Neural cell (in vitro differentiated cells): Measurements from ENCODE around the gene TMEFF1. TPM values are rescaled to one million over a fixed set of nuclear protein-coding genes. Genes with fewer than 3 reads are reported as not detected.
"Not testable (repeated sequence)": the region's sequence is repeated elsewhere in the genome, so short reads cannot be mapped to it uniquely, and the experiment has no call there.

ENCODE experiments used
- H2AFZ ChIP-seq: fragments of 200-600, 300-800 bp; sonication (generic), shearing (Covaris generic); 2 replicates; pipeline ENCODE4 v1.6.0; 2014; ENCODE audit warnings: low read depth, mild to moderate bottlenecking, antibody characterized with exemption, low read length, moderate library complexity
- H3F3A ChIP-seq: fragments of 200-600 bp; shearing (Covaris generic); 2 replicates; pipeline ENCODE4 v1.6.1; 2016; ENCODE audit warnings: mild to moderate bottlenecking, moderate library complexity, mixed read lengths, antibody characterized with exemption, low read length; ENCODE audit not compliant: insufficient read depth, poor library complexity, severe bottlenecking
- H3K27ac ChIP-seq: fragments of 200-600, 300-800 bp; sonication (generic), shearing (Covaris generic); 2 replicates; pipeline ENCODE4 v1.5.1; 2014; ENCODE audit warnings: mild to moderate bottlenecking, low read length, moderate library complexity
- H3K27me3 ChIP-seq: fragments of 300-800, 200-600 bp; sonication (generic), shearing (Covaris generic); 2 replicates; pipeline ENCODE4 v1.6.0; 2014; ENCODE audit warnings: mild to moderate bottlenecking, low read depth, low read length, moderate library complexity; ENCODE audit not compliant: insufficient read depth
- H3K36me3 ChIP-seq: fragments of 300-800, 200-600 bp; sonication (generic), shearing (Covaris generic); 2 replicates; pipeline ENCODE4 v1.5.1; 2014; ENCODE audit warnings: mild to moderate bottlenecking, antibody characterized with exemption, low read length, moderate library complexity; ENCODE audit not compliant: insufficient read depth
- H3K4me2 ChIP-seq: fragments of 300-800, 200-600 bp; sonication (generic), shearing (Covaris generic); 2 replicates; pipeline ENCODE4 v1.6.0; 2014; ENCODE audit warnings: mild to moderate bottlenecking, low read length
- H3K4me3 ChIP-seq: fragments of 300-800, 200-600 bp; sonication (generic), shearing (Covaris generic); 2 replicates; pipeline ENCODE4 v1.5.1; 2014; ENCODE audit warnings: mild to moderate bottlenecking, low read length, moderate library complexity
- H3K79me2 ChIP-seq: fragments of 200-600 bp; shearing (Covaris generic); replicated peaks from 2 replicates; pipeline ENCODE4 v1.6.0; 2014; ENCODE audit warnings: mild to moderate bottlenecking, low read length, moderate library complexity; ENCODE audit not compliant: insufficient read depth
- H3K9ac ChIP-seq: fragments of 300-800, 200-600 bp; sonication (generic), shearing (Covaris generic); 2 replicates; pipeline ENCODE4 v1.6.1; 2016; ENCODE audit warnings: mild to moderate bottlenecking, low read length, mixed read lengths
- H3K9me2 ChIP-seq: fragments of 200-600 bp; shearing (Covaris generic); 2 replicates; pipeline ENCODE4 v1.6.1; 2016; ENCODE audit warnings: mild to moderate bottlenecking, low read length, mixed read lengths; ENCODE audit not compliant: insufficient read depth
- H3K9me3 ChIP-seq: fragments of 200-600, 300-800 bp; sonication (generic), shearing (Covaris generic); 2 replicates; pipeline ENCODE4 v1.6.1; 2016; ENCODE audit warnings: mild to moderate bottlenecking, mixed run types, low read length, moderate library complexity, mixed read lengths
- H4K20me1 ChIP-seq: fragments of 200-600 bp; shearing (Covaris generic); 2 replicates; pipeline ENCODE4 v1.6.1; 2016; ENCODE audit warnings: mild to moderate bottlenecking, mixed run types; ENCODE audit not compliant: insufficient read depth
- CTCF ChIP-seq: fragments of 450-650 bp; IDR thresholded peaks from 2 replicates; pipeline ENCODE4 v1.5.1; 2014; ENCODE audit warnings: antibody characterized with exemption, mild to moderate bottlenecking, moderate library complexity; ENCODE audit not compliant: poor library complexity, severe bottlenecking
- EP300 ChIP-seq: fragments of 450-650 bp; conservative IDR thresholded peaks from 2 replicates; pipeline ENCODE4 v1.6.1; 2014; ENCODE audit warnings: antibody characterized with exemption, mild to moderate bottlenecking, moderate library complexity; ENCODE audit not compliant: poor library complexity, severe bottlenecking
- EZH2 ChIP-seq: fragments of 200-600, 300-800 bp; shearing (Covaris generic), sonication (generic); IDR thresholded peaks from 2 replicates; pipeline ENCODE4 v1.6.1; 2014; ENCODE audit warnings: antibody characterized with exemption, low read length, borderline replicate concordance, mild to moderate bottlenecking; ENCODE audit not compliant: insufficient read depth, poor library complexity, severe bottlenecking
- MXI1 ChIP-seq: fragments of 450-650 bp; conservative IDR thresholded peaks from 2 replicates; pipeline ENCODE4 v1.6.1; 2014; ENCODE audit warnings: antibody characterized with exemption, mild to moderate bottlenecking; ENCODE audit not compliant: poor library complexity, severe bottlenecking
- POLR2AphosphoS5 ChIP-seq: IDR thresholded peaks from 2 replicates; pipeline ENCODE4 v1.6.1; 2012
- RAD21 ChIP-seq: fragments of 450-650 bp; conservative IDR thresholded peaks from 2 replicates; pipeline ENCODE4 v1.6.1; 2014; ENCODE audit warnings: antibody characterized with exemption, mild to moderate bottlenecking, moderate library complexity
- REST ChIP-seq: IDR thresholded peaks from 2 replicates; pipeline ENCODE4 v1.6.1; 2012; ENCODE audit warnings: borderline replicate concordance
- SMC3 ChIP-seq: fragments of 450-650 bp; conservative IDR thresholded peaks from 2 replicates; pipeline ENCODE4 v1.6.1; 2014; ENCODE audit warnings: antibody characterized with exemption, mild to moderate bottlenecking, moderate library complexity; ENCODE audit not compliant: poor library complexity
- TAF1 ChIP-seq: IDR thresholded peaks from 2 replicates; pipeline ENCODE4 v1.6.1; 2012; ENCODE audit warnings: low read depth
- polyA plus RNA-seq: library from polyadenylated mRNA; depleted of rRNA; stranded (reverse); fragments of >200 nt; gene quantifications from 2 replicates; pipeline ENCODE4 v1.2.3, GENCODE V29; 2014

TMEFF1 gene
- polyA plus RNA-seq, 1 donor from 2014 or later = 273 TPM

DNA sequence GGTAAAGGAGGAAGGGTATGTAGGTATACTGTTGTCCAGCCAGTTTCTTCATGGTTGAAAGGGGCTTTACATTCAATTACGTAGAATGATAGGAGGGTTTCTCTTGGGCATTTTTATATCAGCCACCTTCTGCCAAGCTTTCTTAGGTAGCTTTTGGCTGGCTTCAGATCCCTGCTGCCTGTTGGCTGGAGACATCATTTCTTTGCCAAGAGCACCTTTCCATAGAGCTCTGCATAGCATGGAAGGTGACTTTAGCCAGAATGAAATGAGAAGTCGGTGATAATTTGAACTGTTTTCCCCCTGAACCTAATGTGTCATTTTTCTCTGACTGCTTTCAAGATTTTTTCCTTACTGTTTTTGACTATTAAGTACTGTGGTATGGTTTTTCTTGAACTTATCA lies 26.9 kb downstream of the TMEFF1 start:
- no peak overlapping the region for H3K4me2 ChIP-seq
- TF ChIP-seq REST = no peak
- no peak for TF ChIP-seq POLR2AphosphoS5
- TF ChIP-seq MXI1 = no peak
- no peak for TF ChIP-seq EZH2
- no peak for TF ChIP-seq CTCF
- TF ChIP-seq SMC3 = no peak
- TF ChIP-seq RAD21 = no peak
- no peak for TF ChIP-seq TAF1
- TF ChIP-seq EP300 = no peak
- H3K36me3 ChIP-seq = peaks cover 7% of the 10 kb centered on the region
- no peak overlapping the region for H3K4me3 ChIP-seq
- H3F3A ChIP-seq = no peaks in the 10 kb centered on the region
- H3K27ac ChIP-seq = no peak overlapping the region
- H3K79me2 ChIP-seq = peaks cover 64% of the 10 kb centered on the region
- no peaks in the 10 kb centered on the region for H3K27me3 ChIP-seq
- H3K9ac ChIP-seq = no peak overlapping the region
- no peak overlapping the region for H2AFZ ChIP-seq
- H4K20me1 ChIP-seq = no peaks in the 10 kb centered on the region
- no peaks in the 10 kb centered on the region for H3K9me2 ChIP-seq
- no peaks in the 10 kb centered on the region for H3K9me3 ChIP-seq

DNA sequence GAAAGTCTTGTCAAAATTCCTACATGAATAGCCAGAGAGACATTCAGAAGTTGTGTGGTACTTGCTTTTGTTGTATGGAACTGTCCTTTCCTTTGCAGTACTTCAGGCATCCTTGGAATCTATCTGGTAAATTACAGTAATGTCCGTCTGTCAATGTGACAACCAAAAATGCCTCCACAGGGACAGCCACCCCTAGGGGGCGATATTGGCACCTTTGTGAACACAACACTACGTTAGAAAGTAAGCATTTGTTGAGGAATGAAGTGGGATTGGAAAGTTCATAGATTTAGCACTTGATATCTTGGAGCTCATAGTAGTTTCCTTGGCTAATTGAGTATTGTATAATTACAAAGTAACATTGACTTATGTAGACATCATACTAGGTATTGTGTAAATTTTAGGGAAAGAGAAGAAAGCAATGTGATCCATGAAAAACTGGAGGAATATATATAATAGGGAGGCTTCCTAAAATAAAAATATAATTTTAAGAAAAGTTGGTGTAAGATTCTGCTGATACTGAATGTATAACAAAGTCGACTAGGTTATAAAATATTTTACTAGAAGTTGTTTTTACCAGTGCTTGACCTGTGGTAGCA lies 32.7 kb downstream of the TMEFF1 start:
- peaks cover 15% of the 10 kb centered on the region for H3K36me3 ChIP-seq
- no peaks in the 10 kb centered on the region for H3K9me2 ChIP-seq
- H3K9ac ChIP-seq = no peak overlapping the region
- no peaks in the 10 kb centered on the region for H3F3A ChIP-seq
- no peaks in the 10 kb centered on the region for H4K20me1 ChIP-seq
- H2AFZ ChIP-seq = no peak overlapping the region
- H3K4me2 ChIP-seq = no peak overlapping the region
- peak; percentile 39 for TF ChIP-seq CTCF
- no peak for TF ChIP-seq SMC3
- H3K27me3 ChIP-seq = no peaks in the 10 kb centered on the region
- H3K27ac ChIP-seq = no peak overlapping the region
- no peak overlapping the region for H3K4me3 ChIP-seq
- no peaks in the 10 kb centered on the region for H3K9me3 ChIP-seq
- peaks cover 47% of the 10 kb centered on the region for H3K79me2 ChIP-seq

GRCh38 chr9:100507350-100507749 lies 34.4 kb downstream of the TMEFF1 start:
- peaks cover 42% of the 10 kb centered on the region for H3K79me2 ChIP-seq
- H3K4me3 ChIP-seq, H3K9ac ChIP-seq, H4K20me1 ChIP-seq, H3K9me2 ChIP-seq, H3K27me3 ChIP-seq, H3F3A ChIP-seq, H2AFZ ChIP-seq, H3K27ac ChIP-seq, H3K9me3 ChIP-seq, H3K4me2 ChIP-seq: not testable (repeated sequence)
- H3K36me3 ChIP-seq = peaks cover 19% of the 10 kb centered on the region
